SK-N-SH (cell line): ENCODE results near the gene OBI1.

Experiments used
- CHD2 ChIP-seq: fragments of 150-350 bp; IDR thresholded peaks from 2 replicates; pipeline ENCODE4 v1.6.1; 2018; ENCODE audit warnings: low read length; ENCODE audit not compliant: partially characterized antibody
- POLR2AphosphoS5 ChIP-seq: IDR thresholded peaks from 2 replicates; pipeline ENCODE4 v1.6.1; 2012; ENCODE audit warnings: low read depth, low read length
- TF ChIP-seq, protein P1 (sequence below): fragments of 200-600 bp; sonication (generic); IDR thresholded peaks from 2 replicates; pipeline ENCODE4 v1.6.1; 2017; ENCODE audit warnings: antibody characterized with exemption, mild to moderate bottlenecking, moderate library complexity

GRCh38 chr13:78689011-78689410, 30.1 kb upstream of the OBI1 start:
- TF ChIP-seq, protein P1, sequence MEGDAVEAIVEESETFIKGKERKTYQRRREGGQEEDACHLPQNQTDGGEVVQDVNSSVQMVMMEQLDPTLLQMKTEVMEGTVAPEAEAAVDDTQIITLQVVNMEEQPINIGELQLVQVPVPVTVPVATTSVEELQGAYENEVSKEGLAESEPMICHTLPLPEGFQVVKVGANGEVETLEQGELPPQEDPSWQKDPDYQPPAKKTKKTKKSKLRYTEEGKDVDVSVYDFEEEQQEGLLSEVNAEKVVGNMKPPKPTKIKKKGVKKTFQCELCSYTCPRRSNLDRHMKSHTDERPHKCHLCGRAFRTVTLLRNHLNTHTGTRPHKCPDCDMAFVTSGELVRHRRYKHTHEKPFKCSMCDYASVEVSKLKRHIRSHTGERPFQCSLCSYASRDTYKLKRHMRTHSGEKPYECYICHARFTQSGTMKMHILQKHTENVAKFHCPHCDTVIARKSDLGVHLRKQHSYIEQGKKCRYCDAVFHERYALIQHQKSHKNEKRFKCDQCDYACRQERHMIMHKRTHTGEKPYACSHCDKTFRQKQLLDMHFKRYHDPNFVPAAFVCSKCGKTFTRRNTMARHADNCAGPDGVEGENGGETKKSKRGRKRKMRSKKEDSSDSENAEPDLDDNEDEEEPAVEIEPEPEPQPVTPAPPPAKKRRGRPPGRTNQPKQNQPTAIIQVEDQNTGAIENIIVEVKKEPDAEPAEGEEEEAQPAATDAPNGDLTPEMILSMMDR, result no peak
- TF ChIP-seq CHD2, result no peak
- TF ChIP-seq POLR2AphosphoS5, result no peak
